ENCODE data around the gene CDIP1. TPM values are rescaled to one million over a fixed set of nuclear protein-coding genes. Genes with fewer than 3 reads are reported as not detected.
A peak's percentile ranks its signal among the peaks of the same experiment; 100 is the strongest.

The CDIP1 gene
- total RNA-seq, 1 experiment from 2014 or later: 9.7 TPM

- no peak for DNase-seq (ENCODE audit: low read depth)
Observed at GRCh38 chr16:4539716-4540284, 1.2 kb upstream of the CDIP1 start.

- peak; percentile 12 for DNase-seq (ENCODE audit: low read depth)
Observed at GRCh38 chr16:4537376-4538343, 913 bp downstream of the CDIP1 start.

GRCh38 chr16:4536391-4537106 lies 2.0 kb downstream of the CDIP1 start:
- no peak for DNase-seq (ENCODE audit: low read depth)

- no peak for DNase-seq (ENCODE audit: low read depth)
Observed at GRCh38 chr16:4535627-4536108, 2.9 kb downstream of the CDIP1 start.

GRCh38 chr16:4534151-4534790 lies 4.3 kb downstream of the CDIP1 start:
- DNase-seq (ENCODE audit: low read depth): no peak

GRCh38 chr16:4533490-4533889 lies 5.1 kb downstream of the CDIP1 start:
- no peak for DNase-seq (ENCODE audit: low read depth)

GRCh38 chr16:4532238-4532637 lies 6.3 kb downstream of the CDIP1 start:
- no peak for DNase-seq (ENCODE audit: low read depth)

GRCh38 chr16:4531811-4532210 lies 6.8 kb downstream of the CDIP1 start:
- DNase-seq (ENCODE audit: low read depth): no peak

GRCh38 chr16:4529085-4530060 lies 9.2 kb downstream of the CDIP1 start:
- peak; percentile 30 for DNase-seq (ENCODE audit: low read depth)

- DNase-seq (ENCODE audit: low read depth): peak; percentile 27
Observed at GRCh38 chr16:4525634-4526277, 12.8 kb downstream of the CDIP1 start.

- DNase-seq (ENCODE audit: low read depth): no peak
Observed at GRCh38 chr16:4525069-4525468, 13.5 kb downstream of the CDIP1 start.

- no peak for DNase-seq (ENCODE audit: low read depth)
Observed at GRCh38 chr16:4524571-4524970, 14.0 kb downstream of the CDIP1 start.

GRCh38 chr16:4523686-4524085 lies 14.9 kb downstream of the CDIP1 start:
- no peak for DNase-seq (ENCODE audit: low read depth)

GRCh38 chr16:4522051-4522581 lies 16.5 kb downstream of the CDIP1 start:
- no peak for DNase-seq (ENCODE audit: low read depth)

GRCh38 chr16:4520913-4521312 lies 17.7 kb downstream of the CDIP1 start:
- no peak for DNase-seq (ENCODE audit: low read depth)

GRCh38 chr16:4519274-4520058 lies 19.1 kb downstream of the CDIP1 start:
- no peak for DNase-seq (ENCODE audit: low read depth)

GRCh38 chr16:4517812-4518680 lies 20.5 kb downstream of the CDIP1 start:
- peak; percentile 50 for DNase-seq (ENCODE audit: low read depth)
